Natural killer cell treated with Interleukin-12 subunit alpha and Interleukin-12 subunit beta and Interleukin-15 and Interleukin-18, amount 100 ng/mL, for 72 hours (primary cell): Measurements from ENCODE around the gene ATN1. TPM values are rescaled to one million over a fixed set of nuclear protein-coding genes. Genes with fewer than 3 reads are reported as not detected.
A peak's percentile ranks its signal among the peaks of the same experiment; 100 is the strongest.

Experiments used
- ATAC-seq, 2 donors: fragments of 150-1000 bp; cut with Tn5 transposase in 1 of 2; sonication (Bioruptor Pico), chemical (Tn5 transposase) in 1 of 2; 2 replicates each; pipeline ENCODE4 v1.10.0; 2021
- DNase-seq: peaks from one replicate; pipeline ENCODE4 v3.0.0; 2022; ENCODE audit warnings: low spot score
- H3K27ac Mint-ChIP-seq, 2 donors: 1 replicate in 1 of 2; 2 replicates in 1 of 2; pipeline ENCODE4 v1.8.0; 2022; ENCODE audit warnings: mixed read lengths in 2 of 2, mild to moderate bottlenecking in 1 of 2, moderate library complexity in 1 of 2
- H3K27me3 Mint-ChIP-seq, 2 donors: 1 replicate in 1 of 2; 2 replicates in 1 of 2; pipeline ENCODE4 v1.8.0; 2022; ENCODE audit warnings: mixed read lengths in 2 of 2
- H3K36me3 Mint-ChIP-seq: one replicate; pipeline ENCODE4 v1.8.0; 2022; ENCODE audit warnings: mixed read lengths
- H3K4me1 Mint-ChIP-seq, 2 donors: 1 replicate in 1 of 2; 2 replicates in 1 of 2; pipeline ENCODE4 v1.8.0; 2022; ENCODE audit warnings: low read depth in 2 of 2, mixed read lengths in 2 of 2, mild to moderate bottlenecking in 1 of 2
- H3K4me3 Mint-ChIP-seq: one replicate; pipeline ENCODE4 v1.8.0; 2022; ENCODE audit warnings: mixed read lengths
- H3K9me3 Mint-ChIP-seq: 2 replicates; pipeline ENCODE4 v1.8.0; 2022; ENCODE audit warnings: mixed read lengths
- total RNA-seq, 2 donors: library from RNA; stranded (reverse); gene quantifications; one replicate each; pipeline ENCODE4 v1.2.3, GENCODE V29; 2022

ATN1 gene
- total RNA-seq, 2 donors from 2014 or later = 36.5 to 62.2 TPM

DNA sequence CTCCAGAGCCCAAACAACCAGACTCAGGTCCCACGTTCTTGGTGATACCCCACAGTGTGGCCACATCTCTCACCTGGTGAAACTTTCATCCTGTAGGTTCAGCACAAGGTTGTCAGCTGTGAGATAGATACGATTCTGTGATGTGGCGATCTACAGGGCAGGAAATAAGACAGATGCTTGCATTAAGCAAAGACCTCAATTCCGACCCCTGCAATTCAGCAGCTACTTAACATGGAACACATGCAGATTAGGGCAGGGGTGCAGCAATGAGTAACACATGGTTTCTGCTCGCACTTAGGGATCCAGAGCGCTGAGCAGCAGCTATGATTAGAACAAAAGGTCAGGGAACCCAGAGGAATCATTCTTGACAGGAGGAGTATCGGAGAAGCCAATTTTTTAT, 38.6 kb downstream of the ATN1 start:
- no peaks in the 10 kb centered on the region for H3K9me3 Mint-ChIP-seq
- DNase-seq (peak; percentile 23), ATAC-seq (no peak)
- no peak overlapping the region for H3K4me3 Mint-ChIP-seq
- peaks cover 32 to 40% of the 10 kb centered on the region in 2 donors for H3K4me1 Mint-ChIP-seq
- no peaks in the 10 kb centered on the region for H3K27me3 Mint-ChIP-seq
- H3K27ac Mint-ChIP-seq = peak overlapping the region; percentile 84
- H3K36me3 Mint-ChIP-seq = peaks cover 27% of the 10 kb centered on the region

DNA sequence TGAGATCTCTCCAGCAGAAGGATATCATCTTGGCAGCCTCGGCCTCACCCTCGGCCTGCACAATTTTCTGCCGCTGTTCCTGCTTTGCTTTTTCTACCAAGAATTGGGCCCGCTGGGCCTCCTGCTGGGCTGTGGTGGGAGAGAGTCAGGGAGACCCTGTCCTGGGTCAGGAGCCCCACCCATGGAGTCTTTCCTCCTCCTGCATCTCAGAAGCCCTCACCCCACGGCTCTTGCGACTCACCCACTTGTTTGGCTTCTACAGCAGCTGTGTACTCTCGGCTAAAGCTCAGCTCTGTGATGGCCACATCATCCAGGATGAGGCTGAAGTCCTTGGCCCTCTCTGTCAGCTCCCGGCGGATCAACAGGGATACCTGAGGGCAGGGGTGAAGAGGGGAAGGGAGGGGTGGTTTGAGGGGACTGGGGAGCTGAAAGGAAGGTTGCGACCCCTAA, 39.9 kb downstream of the ATN1 start:
- Mint-ChIP-seq H3K4me1 (peaks cover 33 to 42% of the 10 kb centered on the region in 2 donors), H3K27ac (peak overlapping the region in 1 of 2 donors; percentile 25), H3K36me3 (peaks cover 39% of the 10 kb centered on the region), H3K27me3 (no peaks in the 10 kb centered on the region), H3K4me3 (no peak overlapping the region), H3K9me3 (no peaks in the 10 kb centered on the region)
- ATAC-seq (no peak), DNase-seq (no peak)

DNA sequence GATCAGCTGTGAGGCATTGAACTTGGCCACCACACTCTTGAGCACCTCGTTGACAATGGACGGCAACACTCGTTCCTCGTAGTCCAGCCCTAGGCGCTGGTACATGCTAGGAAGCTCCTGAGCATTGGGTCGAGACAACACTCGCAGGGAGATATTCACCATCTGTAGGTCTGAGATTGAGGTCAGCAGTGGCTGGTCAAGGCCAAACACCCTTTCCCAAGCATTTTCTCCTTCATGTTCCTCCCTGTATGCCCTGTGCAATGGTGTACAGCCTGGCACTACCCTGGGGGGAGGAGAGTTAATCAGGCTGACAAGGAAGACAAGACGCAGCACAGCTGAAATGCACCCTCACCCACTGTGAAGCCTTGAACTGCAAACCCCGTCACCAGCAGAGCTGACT, 40.7 kb downstream of the ATN1 start:
- peak overlapping the region; percentile 100 for H3K4me3 Mint-ChIP-seq
- ATAC-seq (no peak), DNase-seq (no peak)
- no peaks in the 10 kb centered on the region for H3K27me3 Mint-ChIP-seq
- peaks cover 41% of the 10 kb centered on the region for H3K36me3 Mint-ChIP-seq
- H3K4me1 Mint-ChIP-seq = peaks cover 32 to 49% of the 10 kb centered on the region in 2 donors
- no peaks in the 10 kb centered on the region for H3K9me3 Mint-ChIP-seq
- H3K27ac Mint-ChIP-seq = peak overlapping the region; percentile 94 to 98

DNA sequence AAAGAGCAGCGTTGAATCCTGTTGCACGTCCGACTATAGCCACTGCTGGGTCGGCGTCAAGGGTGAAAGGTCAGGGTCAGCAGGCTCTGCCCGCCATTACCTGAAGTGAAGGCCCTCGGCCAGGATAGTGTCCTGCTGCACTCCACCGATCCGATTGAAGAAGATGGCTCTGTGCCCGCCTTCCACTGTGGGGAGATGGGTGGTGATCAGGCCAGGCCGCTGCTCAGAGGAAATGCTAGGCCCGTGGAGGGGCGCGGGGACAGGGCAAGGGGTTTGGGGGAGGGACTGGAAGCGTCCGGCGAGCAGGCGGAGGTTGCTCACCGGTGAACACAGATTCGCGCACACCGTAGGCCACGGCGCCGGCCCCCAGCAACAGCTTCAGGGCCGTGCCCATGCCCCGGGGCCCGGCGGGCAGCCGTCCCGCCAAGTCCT, 42.4 kb downstream of the ATN1 start:
- no peaks in the 10 kb centered on the region for H3K9me3 Mint-ChIP-seq
- no peak for DNase-seq
- H3K4me1 Mint-ChIP-seq = peaks cover 32 to 57% of the 10 kb centered on the region in 2 donors
- H3K4me3 Mint-ChIP-seq = peak overlapping the region; percentile 100
- H3K27me3 Mint-ChIP-seq = no peaks in the 10 kb centered on the region
- peaks cover 41% of the 10 kb centered on the region for H3K36me3 Mint-ChIP-seq
- peak overlapping the region; percentile 94 to 98 for H3K27ac Mint-ChIP-seq
- ATAC-seq = peak in 1 of 2 donors; percentile 51

DNA sequence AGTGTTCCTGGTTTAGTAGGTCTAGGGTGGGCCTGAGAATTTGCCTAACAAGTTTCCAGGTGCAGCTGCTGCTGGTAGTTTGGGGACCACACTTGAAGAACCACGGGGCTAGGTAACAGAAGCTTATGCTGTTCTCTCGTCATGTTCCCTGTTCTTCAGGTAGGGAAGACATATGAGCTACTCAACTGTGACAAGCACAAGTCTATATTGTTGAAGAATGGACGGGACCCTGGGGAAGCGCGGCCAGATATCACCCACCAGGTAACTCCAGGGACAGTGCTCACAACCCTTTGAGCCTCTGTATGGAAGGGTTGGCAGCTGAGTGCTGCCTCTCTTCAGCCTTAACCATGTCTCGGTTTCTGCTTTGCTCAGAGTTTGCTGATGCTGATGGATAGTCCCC, 46.4 kb downstream of the ATN1 start:
- no peak for DNase-seq
- peaks cover 43% of the 10 kb centered on the region for H3K36me3 Mint-ChIP-seq
- peak overlapping the region in 1 of 2 donors; percentile 98 for H3K27ac Mint-ChIP-seq
- ATAC-seq = no peak
- H3K27me3 Mint-ChIP-seq = no peaks in the 10 kb centered on the region
- H3K4me1 Mint-ChIP-seq = peaks cover 24 to 36% of the 10 kb centered on the region in 2 donors
- H3K9me3 Mint-ChIP-seq = no peaks in the 10 kb centered on the region
- H3K4me3 Mint-ChIP-seq = no peak overlapping the region

DNA sequence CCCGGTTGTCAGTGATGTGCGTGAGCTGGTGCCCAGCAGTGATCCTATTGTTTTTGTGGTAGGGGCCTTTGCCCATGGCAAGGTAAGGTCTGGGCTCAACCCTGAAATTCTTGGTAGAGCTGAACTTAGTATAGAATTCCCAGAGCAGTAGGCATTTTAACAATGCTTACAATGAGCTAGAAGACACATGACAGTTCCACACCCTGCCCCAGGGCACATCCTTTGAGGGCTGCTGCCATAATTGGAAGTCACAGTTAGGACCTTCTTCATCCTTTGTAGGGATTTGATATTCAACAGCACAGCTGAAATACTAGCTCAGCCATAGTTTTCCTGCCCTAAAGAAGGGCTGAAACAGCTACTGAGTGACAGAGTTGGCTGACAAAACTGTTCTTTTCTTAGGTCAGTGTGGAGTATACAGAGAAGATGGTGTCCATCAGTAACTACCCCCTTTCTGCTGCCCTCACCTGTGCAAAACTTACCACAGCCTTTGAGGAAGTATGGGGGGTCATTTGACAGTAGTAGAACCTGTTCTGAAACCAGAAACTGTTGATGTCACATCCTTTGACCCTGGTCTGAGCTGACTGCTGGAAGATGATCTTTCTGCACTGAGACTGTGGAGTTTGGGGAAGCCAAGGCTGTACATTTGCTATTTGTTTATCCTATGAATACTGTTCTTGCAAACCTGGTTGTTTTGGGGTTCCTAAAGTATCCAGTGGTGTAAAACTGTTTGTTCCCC, 47.7 kb downstream of the ATN1 start:
- Mint-ChIP-seq H3K4me3 (no peak overlapping the region), H3K4me1 (peaks cover 22 to 33% of the 10 kb centered on the region in 2 donors), H3K27ac (no peak overlapping the region), H3K9me3 (no peaks in the 10 kb centered on the region), H3K27me3 (no peaks in the 10 kb centered on the region), H3K36me3 (peaks cover 41% of the 10 kb centered on the region)
- DNase-seq (no peak), ATAC-seq (no peak)

DNA sequence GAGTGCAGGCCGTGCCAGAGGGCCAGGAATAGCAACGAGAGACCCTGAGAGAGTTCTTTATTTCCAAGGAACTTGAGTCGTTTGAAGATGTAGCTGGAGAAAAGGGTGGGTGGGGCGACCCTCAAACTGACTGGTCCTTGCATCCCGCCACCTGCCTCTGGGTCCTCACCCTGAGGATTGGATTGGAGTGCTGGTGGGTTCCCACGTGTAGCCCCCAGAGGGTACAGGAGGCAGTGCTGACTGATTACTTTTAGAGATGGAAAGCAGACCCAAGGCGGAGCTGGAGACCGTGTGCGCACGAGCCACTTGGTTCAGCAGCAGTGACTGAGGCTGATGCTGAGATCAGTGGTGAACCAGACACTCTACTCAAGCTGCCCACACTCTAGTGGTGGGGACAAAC, 49.9 kb downstream of the ATN1 start:
- Mint-ChIP-seq H3K4me3 (no peak overlapping the region), H3K27me3 (no peaks in the 10 kb centered on the region), H3K4me1 (peaks cover 8 to 19% of the 10 kb centered on the region in 2 donors), H3K36me3 (peaks cover 24% of the 10 kb centered on the region), H3K9me3 (no peaks in the 10 kb centered on the region), H3K27ac (peak overlapping the region in 1 of 2 donors; percentile 57)
- no peak for DNase-seq
- no peak for ATAC-seq

DNA sequence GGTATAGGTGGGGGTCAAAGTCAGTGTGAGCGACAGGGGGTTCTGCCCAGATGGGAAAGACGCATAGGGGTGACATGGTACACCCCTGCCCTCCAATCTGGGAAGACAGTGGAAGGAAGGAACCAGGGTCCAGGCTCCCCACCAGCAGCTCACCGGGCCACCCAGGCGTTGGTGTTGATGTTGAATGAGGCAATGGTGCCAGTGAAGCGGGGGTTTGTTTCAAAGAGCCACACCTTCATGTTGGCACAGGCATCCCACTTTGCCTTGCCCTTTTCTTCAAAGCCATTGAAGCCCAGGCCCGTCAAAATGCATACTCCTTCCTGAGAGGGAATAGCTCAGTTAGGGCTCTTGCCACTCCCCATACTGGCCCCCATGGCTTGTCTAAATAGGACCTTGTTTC, 50.4 kb downstream of the ATN1 start:
- Mint-ChIP-seq H3K27me3 (no peaks in the 10 kb centered on the region), H3K27ac (peak overlapping the region; percentile 21 to 60), H3K36me3 (peaks cover 24% of the 10 kb centered on the region), H3K4me3 (no peak overlapping the region), H3K4me1 (peaks cover 6 to 14% of the 10 kb centered on the region in 2 donors), H3K9me3 (no peaks in the 10 kb centered on the region)
- DNase-seq (no peak), ATAC-seq (no peak)

DNA sequence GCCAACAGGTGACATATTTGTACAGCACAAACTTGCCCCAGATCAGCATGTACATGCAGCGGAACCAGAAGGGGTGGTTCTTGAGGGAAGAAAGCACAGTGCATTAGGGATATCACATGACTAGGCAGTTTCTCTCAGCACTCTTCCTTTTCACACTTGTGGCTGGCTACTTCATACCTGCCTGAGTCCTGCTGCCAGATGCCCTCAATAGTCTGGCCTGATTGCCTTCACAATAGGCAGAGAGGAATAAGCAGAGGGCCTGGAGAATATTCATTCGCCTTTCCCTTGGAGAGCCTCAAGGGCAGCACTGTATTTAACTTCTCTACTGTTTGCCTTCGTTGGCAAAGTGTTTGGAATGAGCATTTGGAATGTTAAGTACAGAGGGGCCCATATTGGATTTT, 50.9 kb downstream of the ATN1 start:
- Mint-ChIP-seq H3K27me3 (no peaks in the 10 kb centered on the region), H3K9me3 (no peaks in the 10 kb centered on the region), H3K4me1 (peaks cover 6 to 10% of the 10 kb centered on the region in 2 donors), H3K27ac (peak overlapping the region; percentile 21 to 60), H3K36me3 (peaks cover 27% of the 10 kb centered on the region), H3K4me3 (no peak overlapping the region)
- no peak for DNase-seq
- ATAC-seq = no peak

DNA sequence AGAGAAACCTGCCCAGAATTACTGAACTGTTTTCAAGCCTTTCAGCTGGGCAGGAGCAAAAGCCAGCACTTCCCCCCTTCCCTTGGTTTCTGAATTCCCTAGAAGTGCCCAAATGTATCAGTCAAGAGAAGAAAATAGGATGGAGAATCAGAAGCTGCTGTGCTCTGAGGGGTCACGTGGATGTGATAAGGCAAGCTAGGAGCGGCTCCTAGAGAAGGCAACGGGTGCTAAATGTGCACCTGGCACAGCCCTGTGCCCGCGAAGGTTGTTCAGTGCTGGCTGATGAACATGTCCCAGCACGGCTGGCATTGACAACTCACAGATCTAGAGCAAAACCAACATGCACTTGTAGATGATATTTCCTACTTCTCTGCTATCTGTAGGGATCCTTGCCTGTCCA, 51.3 kb downstream of the ATN1 start:
- ATAC-seq = no peak

DNA sequence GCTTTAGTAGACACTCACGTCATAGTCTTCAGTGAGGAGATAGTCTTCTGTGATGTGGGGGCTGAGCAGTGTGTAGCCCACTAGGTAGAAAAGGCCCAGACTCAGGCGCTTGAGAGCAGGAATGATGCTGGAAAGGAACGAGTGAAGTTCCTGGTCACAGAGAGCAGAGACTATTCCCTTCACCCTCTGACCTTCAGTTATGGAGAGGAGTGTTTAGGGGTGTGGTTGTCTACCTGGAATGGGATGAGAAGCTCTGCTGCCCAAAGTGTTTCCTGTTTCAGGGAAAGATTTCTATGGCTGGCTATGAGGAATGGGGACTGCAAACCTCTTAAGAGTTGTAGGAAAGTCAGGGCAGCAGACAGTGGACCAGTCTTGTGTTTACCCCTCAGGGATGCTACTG, 51.7 kb downstream of the ATN1 start:
- Mint-ChIP-seq H3K9me3 (no peaks in the 10 kb centered on the region), H3K36me3 (peaks cover 27% of the 10 kb centered on the region), H3K27ac (no peak overlapping the region), H3K4me3 (no peak overlapping the region), H3K27me3 (no peaks in the 10 kb centered on the region), H3K4me1 (peaks cover 4 to 6% of the 10 kb centered on the region in 2 donors)
- DNase-seq (no peak), ATAC-seq (no peak)

More for the DNA sequence above, 51.3 kb downstream of the ATN1 start:
- DNase-seq = no peak
- peaks cover 27% of the 10 kb centered on the region for H3K36me3 Mint-ChIP-seq
- peak overlapping the region in 1 of 2 donors; percentile 21 for H3K27ac Mint-ChIP-seq
- peaks cover 5 to 6% of the 10 kb centered on the region in 2 donors for H3K4me1 Mint-ChIP-seq
- H3K4me3 Mint-ChIP-seq = no peak overlapping the region
- no peaks in the 10 kb centered on the region for H3K27me3 Mint-ChIP-seq
- no peaks in the 10 kb centered on the region for H3K9me3 Mint-ChIP-seq

DNA sequence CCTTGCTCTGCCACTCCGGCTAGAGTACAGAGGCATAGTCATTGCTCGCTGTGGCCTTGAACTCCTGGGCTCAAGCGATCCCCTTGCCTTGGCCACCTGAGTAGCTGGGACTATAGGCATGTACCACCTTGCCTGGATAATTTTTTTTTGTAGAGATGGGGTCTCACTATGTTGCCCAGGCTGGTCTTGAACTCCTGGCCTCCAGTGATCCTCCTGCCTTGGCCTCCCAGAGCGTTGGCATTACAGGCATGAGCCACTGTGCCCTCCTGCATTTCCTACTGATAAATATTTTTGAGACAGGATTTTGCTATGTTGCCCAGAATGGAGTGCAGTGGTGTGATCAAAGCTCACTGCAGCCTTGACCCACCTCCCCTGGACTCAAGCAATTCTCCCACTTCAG, 52.3 kb downstream of the ATN1 start:
- Mint-ChIP-seq H3K27ac (no peak overlapping the region), H3K36me3 (peaks cover 26% of the 10 kb centered on the region), H3K27me3 (no peaks in the 10 kb centered on the region), H3K4me3 (no peak overlapping the region), H3K9me3 (no peaks in the 10 kb centered on the region), H3K4me1 (peaks cover 4 to 6% of the 10 kb centered on the region in 2 donors)
- DNase-seq (no peak), ATAC-seq (no peak)

DNA sequence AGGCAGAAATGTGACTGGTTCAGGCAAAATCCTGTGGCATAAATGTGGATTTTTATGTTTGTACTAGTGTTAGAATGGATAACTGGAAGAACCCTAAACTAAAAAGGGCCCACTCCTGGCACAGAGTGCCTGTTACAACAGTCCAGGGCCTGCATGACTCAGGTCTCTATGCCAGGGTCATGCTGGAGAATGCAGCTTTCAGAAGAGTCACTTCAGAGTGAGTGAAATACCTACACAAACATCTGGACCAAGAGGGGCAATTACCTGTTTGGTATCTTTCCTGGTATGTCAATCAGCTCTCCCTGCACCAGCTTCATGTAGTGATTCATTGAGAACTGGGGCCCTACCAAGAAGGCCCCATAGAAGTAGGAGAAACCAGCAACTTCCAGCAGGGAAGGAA, 53.0 kb downstream of the ATN1 start:
- Mint-ChIP-seq H3K27me3 (no peaks in the 10 kb centered on the region), H3K4me1 (peaks cover 4 to 6% of the 10 kb centered on the region in 2 donors), H3K36me3 (peaks cover 20% of the 10 kb centered on the region), H3K9me3 (no peaks in the 10 kb centered on the region), H3K27ac (no peak overlapping the region), H3K4me3 (no peak overlapping the region)
- ATAC-seq (no peak), DNase-seq (no peak)

DNA sequence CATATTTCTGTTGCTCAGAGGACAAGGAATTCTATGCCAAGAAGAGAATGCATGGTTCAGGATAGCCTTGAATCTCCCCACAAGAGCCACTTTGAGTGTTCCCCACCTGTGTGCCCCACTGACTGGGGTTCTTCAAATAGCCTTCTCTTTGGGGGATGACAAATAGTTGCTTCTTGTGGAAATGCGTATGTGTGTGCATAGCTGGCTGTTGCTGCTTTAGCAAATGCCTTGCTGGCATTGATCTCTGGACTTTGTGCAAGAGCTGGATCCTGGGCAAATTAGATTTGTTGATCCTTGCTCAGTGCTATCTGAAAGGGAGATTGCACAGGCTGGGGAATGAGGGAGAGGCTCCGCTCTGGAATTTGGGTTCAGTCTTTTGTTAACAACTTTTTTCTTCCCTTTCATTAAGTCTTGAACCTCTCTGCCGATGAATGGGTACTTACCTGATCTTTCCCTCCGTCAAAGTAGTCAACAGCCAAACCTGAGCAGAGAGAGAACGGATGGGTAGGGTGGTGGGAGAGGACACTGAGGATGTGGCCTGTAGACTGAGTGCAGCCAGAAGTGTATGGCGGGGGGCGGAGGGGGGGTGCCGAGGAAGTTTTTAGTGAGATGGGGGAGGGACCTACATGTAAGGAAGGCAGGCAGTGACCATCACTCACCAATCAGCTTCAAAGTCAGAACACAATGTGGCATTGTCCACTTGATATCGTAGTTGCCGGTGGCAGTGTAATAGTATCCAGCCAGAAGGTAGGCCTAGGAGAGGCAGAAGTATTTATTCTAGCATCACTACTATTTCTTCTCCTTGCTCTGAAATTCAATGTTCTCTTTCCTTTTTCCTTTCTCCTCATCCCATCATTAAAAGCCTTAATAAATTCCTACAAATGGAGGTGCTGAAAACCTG, 53.6 kb downstream of the ATN1 start:
- peaks cover 4 to 6% of the 10 kb centered on the region in 2 donors for H3K4me1 Mint-ChIP-seq
- no peak overlapping the region for H3K27ac Mint-ChIP-seq
- ATAC-seq = no peak
- H3K4me3 Mint-ChIP-seq = no peak overlapping the region
- H3K9me3 Mint-ChIP-seq = no peaks in the 10 kb centered on the region
- peaks cover 15% of the 10 kb centered on the region for H3K36me3 Mint-ChIP-seq
- no peaks in the 10 kb centered on the region for H3K27me3 Mint-ChIP-seq
- DNase-seq = no peak
